GM06990 (cell line): Measurements from ENCODE around the gene TRIM47.
A peak's percentile ranks its signal among the peaks of the same experiment; 100 is the strongest.

Experiments used
- DNase-seq: peaks from one replicate; pipeline ENCODE4 v3.0.0-alpha.2; 2011; ENCODE audit not compliant: insufficient read length; ENCODE audit errors: extremely low read depth
- H3K27me3 ChIP-seq: replicated peaks from 2 replicates; pipeline ENCODE4 v1.6.0; 2011; ENCODE audit warnings: low read length; ENCODE audit not compliant: control insufficient read depth, insufficient read depth
- H3K36me3 ChIP-seq: 2 replicates; pipeline ENCODE4 v1.5.1; 2011; ENCODE audit warnings: low read length; ENCODE audit not compliant: control insufficient read depth, insufficient read depth
- H3K4me3 ChIP-seq: replicated peaks from 2 replicates; pipeline ENCODE4 v1.5.1; 2011; ENCODE audit warnings: low read depth, mild to moderate bottlenecking, control low read depth, low read length
- CTCF ChIP-seq: IDR thresholded peaks from 2 replicates; pipeline ENCODE4 v1.5.1; 2011; ENCODE audit warnings: low read length, control low read depth, mild to moderate bottlenecking, inconsistent platforms; ENCODE audit not compliant: insufficient read depth, poor library complexity, severe bottlenecking

The TRIM47 gene

GRCh38 chr17:75834279-75834920 is 44.0 kb downstream of the TRIM47 start:
- H3K36me3 ChIP-seq = peaks cover 34% of the 10 kb centered on the region
- TF ChIP-seq CTCF = no peak
- no peaks in the 10 kb centered on the region for H3K27me3 ChIP-seq
- H3K4me3 ChIP-seq = no peak overlapping the region
- no peak for DNase-seq

GRCh38 chr17:75832652-75833400 is 45.6 kb downstream of the TRIM47 start:
- TF ChIP-seq CTCF = no peak
- DNase-seq = no peak
- H3K4me3 ChIP-seq = no peak overlapping the region
- no peaks in the 10 kb centered on the region for H3K27me3 ChIP-seq
- peaks cover 38% of the 10 kb centered on the region for H3K36me3 ChIP-seq

- DNase-seq = no peak
- Histone ChIP-seq H3K4me3 (no peak overlapping the region), H3K36me3 (peaks cover 36% of the 10 kb centered on the region), H3K27me3 (no peaks in the 10 kb centered on the region)
- TF ChIP-seq CTCF = no peak
Measured at GRCh38 chr17:75832164-75832651, 46.2 kb downstream of the TRIM47 start.

- Histone ChIP-seq H3K27me3 (no peaks in the 10 kb centered on the region), H3K4me3 (no peak overlapping the region), H3K36me3 (peaks cover 36% of the 10 kb centered on the region)
- no peak for TF ChIP-seq CTCF
- DNase-seq = no peak
Measured at GRCh38 chr17:75831032-75831571, 47.3 kb downstream of the TRIM47 start.

DNA sequence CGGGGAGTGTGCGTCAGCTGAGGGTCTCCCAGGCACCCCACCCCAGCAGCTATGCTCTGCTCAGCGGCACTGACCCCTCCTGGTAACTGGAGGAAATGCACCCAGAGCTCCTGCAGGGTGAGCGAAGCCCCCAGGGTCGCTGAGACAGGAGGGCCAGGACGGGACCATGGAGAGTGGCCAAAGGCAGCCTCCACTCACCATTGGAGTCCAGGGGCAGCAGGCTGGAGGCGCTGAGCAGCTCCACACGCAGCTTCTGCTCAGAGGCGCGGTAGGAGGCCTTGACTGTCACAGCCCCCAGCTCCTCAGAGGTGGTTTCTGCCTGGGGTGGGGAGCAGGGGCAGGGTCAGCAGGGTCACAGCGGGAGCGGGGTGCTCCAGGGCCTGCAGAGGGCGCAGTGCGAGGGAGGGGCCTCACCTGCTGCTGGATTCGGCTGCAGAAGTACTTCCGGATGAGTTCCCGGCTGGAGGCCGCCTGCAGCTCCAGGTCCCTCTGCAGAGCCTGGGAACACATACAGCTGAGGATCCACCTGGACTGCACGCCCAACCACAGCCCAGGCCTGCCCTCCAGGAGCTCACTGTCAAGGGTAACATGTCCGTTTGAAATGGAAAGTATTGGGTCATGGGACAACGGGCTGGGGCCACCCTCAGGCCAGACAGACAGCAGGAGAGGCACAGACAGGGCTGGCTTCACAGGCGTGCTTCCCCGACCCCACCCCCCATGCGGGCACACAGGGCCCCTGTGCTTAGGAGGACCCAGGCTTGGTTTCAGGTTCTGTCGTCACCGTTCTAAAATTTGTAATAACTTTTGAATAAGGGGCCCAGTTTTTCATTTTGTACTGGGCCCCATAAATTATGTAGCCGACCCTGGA is 48.0 kb downstream of the TRIM47 start:
- DNase-seq = no peak
- H3K36me3 ChIP-seq = peaks cover 31% of the 10 kb centered on the region
- no peak overlapping the region for H3K4me3 ChIP-seq
- TF ChIP-seq CTCF = peak; percentile 69
- no peaks in the 10 kb centered on the region for H3K27me3 ChIP-seq
